KBM-7 (cell line): ENCODE measurements around the gene URGCP.
"Not testable (repeated sequence)": the region's sequence is repeated elsewhere in the genome, so short reads cannot be mapped to it uniquely, and the experiment has no call there.

ENCODE experiments used
- DNase-seq: peaks from one replicate; pipeline ENCODE4 v3.0.0-alpha.2; 2015
- in situ Hi-C: fragments of 300-500 bp; cut with MboI; formaldehyde crosslinking; loops from 2 replicates; pipeline ENCODE4 v1.14.3; 2020; ENCODE audit warnings: low sequenced_read_pairs, low pct_unique_long_range_greater_than_20kb, mixed read lengths

The URGCP gene

DNA sequence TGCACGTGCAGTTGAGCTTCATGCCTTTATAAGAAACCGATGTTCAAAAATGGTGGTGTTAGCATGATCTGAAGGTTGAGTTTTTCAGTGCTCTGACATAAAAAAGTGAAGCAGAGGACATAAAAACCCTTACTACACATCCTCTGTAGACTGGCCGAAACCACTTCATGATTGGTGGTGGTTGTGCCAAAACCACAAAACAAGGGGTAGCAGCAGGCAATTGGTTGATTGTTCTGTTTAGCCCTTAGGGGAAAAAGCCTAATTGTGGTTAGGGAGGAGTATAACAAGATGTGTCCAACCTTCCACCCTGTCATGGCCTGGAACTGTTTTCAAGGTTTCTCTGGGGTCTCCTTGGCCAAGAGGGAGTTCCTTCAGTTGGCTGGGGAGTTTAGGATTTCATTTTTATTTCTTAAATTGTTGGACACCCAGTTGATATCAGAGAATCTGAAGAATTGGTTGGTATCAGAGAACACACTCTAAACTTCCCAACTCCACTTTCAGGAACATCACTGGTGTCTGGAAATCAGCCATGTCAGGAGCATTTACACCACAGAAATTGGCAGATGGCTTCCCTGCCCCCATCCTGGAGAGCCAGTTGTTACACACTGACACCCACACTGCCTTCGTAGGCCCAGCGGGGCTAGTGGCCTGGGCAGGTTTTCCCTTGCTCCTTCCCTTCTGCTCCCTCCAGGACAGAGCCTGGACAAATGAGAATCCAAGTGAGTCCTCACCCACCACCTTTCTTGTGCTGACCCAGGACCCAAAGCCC is 55.9 kb downstream of the URGCP start:
- peak; percentile 70 for DNase-seq
- in situ Hi-C loops = no loop called here

DNA sequence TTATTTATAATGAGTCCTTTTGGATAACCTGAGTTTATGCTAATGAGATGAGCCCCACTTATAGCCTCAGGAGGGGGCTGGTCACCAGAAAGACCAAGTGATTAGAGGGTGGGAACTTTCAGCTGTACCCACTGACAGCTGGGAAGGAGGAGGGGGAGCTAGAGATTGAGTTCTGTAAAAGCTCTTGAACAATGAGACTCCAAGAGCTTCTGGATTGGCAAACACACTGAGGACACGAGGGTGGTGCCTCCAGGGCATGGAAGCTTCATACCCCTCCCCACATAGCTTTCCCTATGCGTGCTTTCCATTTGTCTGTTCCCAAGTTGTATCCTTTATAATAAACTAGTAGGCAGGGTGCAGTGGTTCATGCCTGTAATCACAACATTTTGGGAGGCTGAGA is 57.3 kb downstream of the URGCP start:
- in situ Hi-C loops = loop anchor here (25.0 kb wide), 1 partner anchor 387 kb away; no protein-coding TSS in a partner anchor

DNA sequence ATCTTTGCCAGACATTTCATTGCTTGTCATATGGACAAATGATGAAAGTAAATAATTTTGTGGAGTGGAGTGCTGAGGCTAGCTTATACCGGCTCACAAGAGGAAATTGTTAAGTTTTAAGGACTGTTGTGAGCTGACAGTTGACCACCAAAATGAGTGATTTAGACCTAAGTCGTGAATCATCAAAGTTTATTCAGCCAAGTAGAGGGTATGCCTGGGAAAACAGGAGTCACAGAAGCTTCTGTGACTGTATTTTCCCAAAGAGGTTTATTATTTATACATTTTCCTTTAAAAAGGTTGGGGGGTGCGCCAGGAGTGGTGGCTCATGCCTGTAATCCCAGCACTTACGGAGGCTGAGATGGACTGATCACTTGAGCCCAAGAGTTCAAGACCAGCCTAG is 58.9 kb downstream of the URGCP start:
- in situ Hi-C loops = loop anchor here (25.0 kb wide), 1 partner anchor 385 kb away; no protein-coding TSS in a partner anchor
- DNase-seq = no peak

More for the DNA sequence above, 57.3 kb downstream of the URGCP start:
- DNase-seq = no peak

DNA sequence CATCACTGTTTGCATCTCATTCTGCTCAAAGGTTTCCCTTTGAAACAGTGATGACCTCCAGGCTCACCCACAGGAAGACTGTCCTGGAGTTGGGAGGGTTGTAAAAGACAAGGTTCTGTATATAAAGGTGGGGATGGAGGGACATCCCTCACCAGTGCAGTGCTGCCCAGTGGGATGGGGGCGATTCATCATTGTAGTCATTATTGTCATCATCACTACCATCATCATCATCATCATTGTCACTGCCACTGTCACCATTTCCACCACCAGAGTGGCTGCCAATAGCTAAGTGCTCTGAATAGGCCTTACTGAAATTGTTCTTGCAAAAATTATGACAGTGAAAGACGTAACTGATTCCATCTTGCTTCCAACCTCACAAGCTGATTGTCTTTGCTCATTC is 61.7 kb downstream of the URGCP start:
- DNase-seq = no peak
- in situ Hi-C loops = loop anchor here (25.0 kb wide), 1 partner anchor 382 kb away; no protein-coding TSS in a partner anchor

DNA sequence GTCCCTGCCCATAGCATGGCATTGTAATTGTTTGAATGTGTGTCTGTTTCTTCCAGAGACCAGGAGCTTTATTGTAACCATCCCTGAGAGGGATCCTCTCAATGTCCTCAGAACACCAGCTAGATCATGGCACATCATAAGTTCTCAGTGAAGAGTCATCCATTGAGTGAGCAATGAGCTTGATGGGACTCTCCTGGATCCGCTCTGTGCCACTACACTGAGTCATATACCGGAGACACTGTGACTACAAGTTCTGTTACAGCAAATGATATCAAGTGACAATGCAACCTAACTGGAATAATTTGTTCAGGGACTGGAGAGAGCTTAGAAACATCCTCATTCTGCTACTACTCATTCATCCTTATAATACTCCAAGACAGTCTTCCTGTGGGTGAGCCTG is 62.1 kb downstream of the URGCP start:
- DNase-seq = no peak
- in situ Hi-C loops = loop anchor here (25.0 kb wide), 1 partner anchor 382 kb away; no protein-coding TSS in a partner anchor

DNA sequence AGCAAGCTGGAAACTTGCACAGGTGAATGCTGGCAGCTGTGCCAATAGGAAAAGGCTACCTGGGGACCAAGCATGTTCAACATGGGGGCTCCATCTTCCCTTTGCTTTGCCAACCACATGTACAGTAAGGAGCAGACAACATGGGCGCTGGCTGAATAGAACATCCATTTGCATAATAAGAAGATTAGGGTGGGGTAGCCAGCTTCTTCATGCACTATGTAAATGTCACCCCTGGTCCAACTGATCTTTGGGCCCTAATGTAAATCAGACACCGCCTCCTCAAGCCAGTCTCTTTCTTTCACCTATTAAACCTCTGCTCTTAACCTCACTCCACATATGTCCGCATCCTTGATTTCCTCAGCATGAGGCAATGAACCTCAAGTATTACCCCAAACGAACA is 63.1 kb downstream of the URGCP start:
- DNase-seq = no peak
- in situ Hi-C loops = loop anchor here (25.0 kb wide), 1 partner anchor 381 kb away; no protein-coding TSS in a partner anchor

DNA sequence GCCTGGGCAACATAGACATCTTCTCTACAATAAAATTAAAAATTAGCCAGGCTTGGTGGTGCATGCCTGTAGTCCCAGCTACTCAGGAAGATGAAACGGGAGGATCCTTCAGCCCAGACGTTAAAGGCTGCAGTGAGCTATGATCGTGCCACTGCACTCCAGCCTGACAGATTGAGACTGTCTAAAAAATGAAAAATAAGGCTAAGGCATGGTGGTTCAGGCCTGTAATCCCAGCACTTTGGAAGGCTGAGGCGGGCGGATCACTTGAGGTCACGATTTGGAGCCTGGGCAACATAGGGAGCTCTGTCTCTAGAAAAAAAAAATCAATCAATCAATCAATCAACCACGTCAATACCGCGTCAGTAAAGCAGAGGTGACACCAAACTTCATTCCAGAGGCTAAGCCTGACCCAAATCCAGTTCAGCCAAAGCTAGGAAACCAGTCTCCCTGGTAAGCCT is 68.2 kb downstream of the URGCP start:
- in situ Hi-C loops = loop anchor here (25.0 kb wide), 1 partner anchor 376 kb away; no protein-coding TSS in a partner anchor
- no peak for DNase-seq

DNA sequence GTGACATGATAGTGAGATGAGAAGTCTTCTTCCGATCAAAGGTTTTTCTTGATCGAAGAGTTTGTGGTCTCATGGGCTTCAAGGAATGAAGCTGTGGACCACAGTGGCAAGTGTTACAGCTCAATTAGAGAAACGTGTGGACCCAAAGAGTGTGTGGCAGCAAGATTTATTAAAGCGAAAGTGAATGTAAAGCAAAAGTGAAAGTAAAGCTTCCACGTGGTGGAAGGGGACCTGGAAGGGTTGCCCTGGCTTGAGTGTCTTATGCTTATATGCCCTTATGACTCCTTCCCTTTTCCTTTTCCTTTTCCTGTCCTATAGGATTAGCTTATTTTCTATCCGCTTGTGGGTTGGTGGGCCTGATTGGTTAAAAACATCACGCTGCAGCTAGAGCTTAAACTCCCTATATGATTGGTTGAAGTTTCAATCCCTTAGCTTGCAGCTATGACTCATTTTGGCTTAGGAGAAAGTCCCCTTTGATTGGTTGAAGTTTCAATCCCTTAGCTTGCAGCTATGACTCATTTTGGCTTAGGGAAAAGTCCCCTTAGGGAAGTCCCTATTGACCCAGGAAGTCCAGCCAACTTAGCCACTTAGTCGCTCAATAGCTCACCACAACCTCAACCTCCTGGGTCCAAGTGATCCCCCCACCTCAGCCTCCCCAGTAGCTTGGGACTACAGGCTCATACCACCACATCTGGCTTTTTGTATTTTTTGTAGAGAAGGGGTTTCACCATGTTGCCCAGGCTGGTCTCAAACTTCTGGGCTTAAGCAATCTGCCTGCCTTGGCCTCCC is 71.7 kb downstream of the URGCP start:
- in situ Hi-C loops = loop anchor here (25.0 kb wide), 1 partner anchor 372 kb away; no protein-coding TSS in a partner anchor
- DNase-seq = peak; percentile 57

DNA sequence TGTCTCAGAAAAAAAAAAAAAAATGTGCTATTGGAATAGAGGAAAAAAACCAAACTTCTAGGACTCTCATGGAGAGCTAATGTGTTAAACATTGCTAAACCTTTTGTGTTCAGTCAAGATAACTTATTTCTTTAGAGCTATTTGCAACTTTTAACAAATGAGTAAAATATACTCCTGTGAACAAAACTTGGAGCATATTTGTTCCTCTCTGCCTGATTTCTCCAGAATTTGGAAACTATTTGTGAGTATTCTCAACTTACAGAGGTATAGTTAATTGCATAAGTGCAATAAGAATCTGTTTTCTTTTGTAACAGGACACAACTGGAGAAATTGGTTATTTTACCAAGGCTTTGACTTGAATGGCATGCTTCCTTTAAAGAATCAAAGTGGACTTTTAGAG is 75.5 kb downstream of the URGCP start:
- not testable (repeated sequence) for DNase-seq
- in situ Hi-C loops = loop anchor here (25.0 kb wide), 1 partner anchor 369 kb away; no protein-coding TSS in a partner anchor
